ENCODE data around the gene CDC6.

CDC6 gene

DNA sequence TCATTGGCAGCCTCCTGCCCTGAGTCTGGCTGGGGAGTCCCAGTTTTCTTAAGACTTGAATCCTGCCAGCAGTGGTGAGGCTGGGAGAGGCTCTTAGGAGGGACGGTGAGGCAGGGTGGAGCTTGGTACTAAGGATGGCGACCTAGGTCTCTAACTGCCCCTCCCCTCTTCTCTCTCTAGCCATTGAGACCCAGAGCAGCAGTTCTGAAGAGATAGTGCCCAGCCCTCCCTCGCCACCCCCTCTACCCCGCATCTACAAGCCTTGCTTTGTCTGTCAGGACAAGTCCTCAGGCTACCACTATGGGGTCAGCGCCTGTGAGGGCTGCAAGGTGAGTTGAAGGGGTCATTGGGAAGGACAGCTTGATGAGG is 60.4 kb downstream of the CDC6 start:
- no peak for DNase-seq
- H3K27ac ChIP-seq (ENCODE audit: insufficient read depth, low read length, poor library complexity, severe bottlenecking), result peak overlapping the region; percentile 71

DNA sequence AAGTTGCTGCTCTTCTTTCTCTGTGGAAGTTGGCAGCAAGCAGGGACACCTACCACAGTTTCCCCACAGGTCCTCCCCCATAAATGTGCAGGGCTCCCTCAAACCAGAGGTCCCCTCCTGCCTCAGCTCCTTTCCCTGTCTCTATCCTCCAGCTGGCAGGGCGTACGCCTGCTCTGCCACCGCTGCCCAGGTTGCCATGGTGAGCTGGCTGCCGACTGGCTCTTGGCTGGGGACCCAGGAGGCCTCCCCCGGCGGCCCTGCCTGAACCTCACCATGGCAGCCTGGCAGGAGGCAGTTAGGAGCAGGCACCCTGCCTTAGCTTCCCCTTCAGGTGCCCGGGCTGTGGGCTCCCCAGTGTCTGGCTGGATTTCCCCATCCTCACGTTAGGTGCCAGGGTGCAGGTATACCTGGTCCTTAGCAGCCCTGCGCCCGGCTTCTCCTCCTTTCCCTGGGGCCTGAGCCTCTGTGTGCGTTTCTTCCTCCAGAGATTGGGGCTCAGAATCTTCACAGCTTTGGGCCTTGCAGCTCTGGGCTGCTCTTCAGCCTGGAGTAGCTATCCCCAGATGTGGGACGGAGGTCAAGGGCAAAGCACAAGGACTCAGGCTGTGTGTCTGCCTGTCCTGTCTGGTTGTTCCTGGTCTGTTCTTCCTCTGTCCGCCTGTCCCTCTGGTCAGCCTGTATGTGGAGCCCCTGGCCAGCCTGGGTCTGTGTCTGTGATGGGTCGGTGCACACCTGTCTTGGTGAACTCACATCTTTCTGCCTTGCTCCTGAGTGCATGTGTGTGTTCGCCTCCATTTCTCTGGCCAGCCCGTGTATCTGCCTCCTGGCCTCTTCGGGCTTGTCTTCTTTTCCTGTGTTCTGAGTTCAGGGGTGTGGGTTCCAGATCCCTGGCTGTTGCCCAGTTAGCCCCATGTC is 61.1 kb downstream of the CDC6 start:
- H3K27me3 ChIP-seq (replicated peaks; ENCODE audit: control insufficient read depth, insufficient read depth, low read length, poor library complexity, severe bottlenecking), result no peaks in the 10 kb centered on the region
- peaks cover 45% of the 10 kb centered on the region for H3K4me1 ChIP-seq (ENCODE audit: control insufficient read depth, insufficient read depth, low read length, poor library complexity, severe bottlenecking)
- H3K4me3 ChIP-seq (ENCODE audit: insufficient read depth, low read depth, low read length, poor library complexity, severe bottlenecking), result no peak overlapping the region
- no peak for DNase-seq
- H3K36me3 ChIP-seq (ENCODE audit: control insufficient read depth, insufficient read depth, low read length), result peaks cover 52% of the 10 kb centered on the region
- peak overlapping the region; percentile 36 for H3K27ac ChIP-seq (ENCODE audit: insufficient read depth, low read length, poor library complexity, severe bottlenecking)
- no peaks in the 10 kb centered on the region for H3K9me3 ChIP-seq (ENCODE audit: control insufficient read depth, low read length)

More for the DNA sequence above, 60.4 kb downstream of the CDC6 start:
- Histone ChIP-seq H3K36me3 (ENCODE audit: control insufficient read depth, insufficient read depth, low read length) (peaks cover 49% of the 10 kb centered on the region), H3K4me1 (ENCODE audit: control insufficient read depth, insufficient read depth, low read length, poor library complexity, severe bottlenecking) (peaks cover 52% of the 10 kb centered on the region), H3K27me3 (replicated peaks; ENCODE audit: control insufficient read depth, insufficient read depth, low read length, poor library complexity, severe bottlenecking) (no peaks in the 10 kb centered on the region), H3K9me3 (ENCODE audit: control insufficient read depth, low read length) (no peaks in the 10 kb centered on the region), H3K4me3 (ENCODE audit: insufficient read depth, low read depth, low read length, poor library complexity, severe bottlenecking) (no peak overlapping the region)

DNA sequence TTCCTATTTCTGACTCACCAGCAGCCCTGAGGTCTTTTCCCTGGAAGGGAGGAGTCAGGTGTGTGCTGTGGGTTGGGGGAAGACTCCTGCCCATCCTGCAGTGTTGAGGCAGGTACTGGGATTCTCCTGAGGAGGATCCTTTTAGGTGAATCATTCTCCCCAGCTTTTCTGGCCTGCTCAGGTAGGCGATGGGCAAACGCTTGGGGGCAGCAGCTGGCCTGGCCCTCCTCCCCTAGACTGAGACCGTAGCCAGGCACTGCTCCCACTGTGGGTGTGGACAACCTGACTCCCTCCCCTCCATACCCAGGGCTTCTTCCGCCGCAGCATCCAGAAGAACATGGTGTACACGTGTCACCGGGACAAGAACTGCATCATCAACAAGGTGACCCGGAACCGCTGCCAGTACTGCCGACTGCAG is 61.8 kb downstream of the CDC6 start:
- peaks cover 58% of the 10 kb centered on the region for H3K36me3 ChIP-seq (ENCODE audit: control insufficient read depth, insufficient read depth, low read length)
- H3K4me1 ChIP-seq (ENCODE audit: control insufficient read depth, insufficient read depth, low read length, poor library complexity, severe bottlenecking), result peaks cover 39% of the 10 kb centered on the region
- peak overlapping the region; percentile 23 for H3K27ac ChIP-seq (ENCODE audit: insufficient read depth, low read length, poor library complexity, severe bottlenecking)
- no peak overlapping the region for H3K4me3 ChIP-seq (ENCODE audit: insufficient read depth, low read depth, low read length, poor library complexity, severe bottlenecking)
- H3K9me3 ChIP-seq (ENCODE audit: control insufficient read depth, low read length), result no peaks in the 10 kb centered on the region
- no peak for DNase-seq
- H3K27me3 ChIP-seq (replicated peaks; ENCODE audit: control insufficient read depth, insufficient read depth, low read length, poor library complexity, severe bottlenecking), result no peaks in the 10 kb centered on the region

DNA sequence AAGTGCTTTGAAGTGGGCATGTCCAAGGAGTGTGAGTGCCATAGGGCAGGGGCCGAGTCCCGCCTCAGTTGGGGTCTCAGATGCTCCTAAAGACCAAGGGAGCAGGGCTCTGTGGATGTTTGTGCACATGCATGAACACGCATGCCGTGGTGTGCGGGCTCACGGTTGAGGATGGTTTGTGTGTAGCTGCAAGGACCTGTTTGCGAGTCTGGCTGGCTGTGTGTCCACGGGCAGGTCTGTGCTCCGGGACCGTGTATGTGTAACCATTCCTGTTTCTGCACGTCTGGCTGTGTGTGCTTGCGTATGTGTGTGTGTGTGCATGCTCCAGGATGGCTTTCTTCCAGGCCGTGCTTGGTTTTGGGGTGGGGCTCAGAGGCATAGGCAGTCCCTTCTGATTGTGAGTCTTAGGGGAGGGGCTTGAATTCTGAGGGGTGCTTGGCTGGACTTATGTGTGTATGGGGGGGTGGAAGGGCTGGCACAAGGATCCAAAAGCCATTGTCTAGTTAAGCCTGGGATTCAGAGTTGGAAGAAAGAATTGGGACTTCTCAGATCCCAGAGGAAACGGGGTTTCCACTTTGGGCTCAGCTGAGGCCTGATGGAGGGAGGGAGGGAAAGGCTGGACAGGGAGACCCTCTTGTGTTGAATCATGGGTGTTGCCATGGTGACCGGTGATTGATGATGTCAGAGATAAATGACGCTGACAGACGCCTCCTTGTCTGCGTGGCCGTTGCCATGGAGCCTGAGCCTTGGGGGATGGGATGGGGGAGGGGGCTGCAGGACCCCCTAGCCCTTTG is 62.4 kb downstream of the CDC6 start:
- H3K36me3 ChIP-seq (ENCODE audit: control insufficient read depth, insufficient read depth, low read length), result peaks cover 65% of the 10 kb centered on the region
- no peak for DNase-seq
- H3K9me3 ChIP-seq (ENCODE audit: control insufficient read depth, low read length), result no peaks in the 10 kb centered on the region
- H3K27ac ChIP-seq (ENCODE audit: insufficient read depth, low read length, poor library complexity, severe bottlenecking), result peak overlapping the region; percentile 23
- H3K4me3 ChIP-seq (ENCODE audit: insufficient read depth, low read depth, low read length, poor library complexity, severe bottlenecking), result no peak overlapping the region
- no peaks in the 10 kb centered on the region for H3K27me3 ChIP-seq (replicated peaks; ENCODE audit: control insufficient read depth, insufficient read depth, low read length, poor library complexity, severe bottlenecking)
- H3K4me1 ChIP-seq (ENCODE audit: control insufficient read depth, insufficient read depth, low read length, poor library complexity, severe bottlenecking), result peaks cover 36% of the 10 kb centered on the region

DNA sequence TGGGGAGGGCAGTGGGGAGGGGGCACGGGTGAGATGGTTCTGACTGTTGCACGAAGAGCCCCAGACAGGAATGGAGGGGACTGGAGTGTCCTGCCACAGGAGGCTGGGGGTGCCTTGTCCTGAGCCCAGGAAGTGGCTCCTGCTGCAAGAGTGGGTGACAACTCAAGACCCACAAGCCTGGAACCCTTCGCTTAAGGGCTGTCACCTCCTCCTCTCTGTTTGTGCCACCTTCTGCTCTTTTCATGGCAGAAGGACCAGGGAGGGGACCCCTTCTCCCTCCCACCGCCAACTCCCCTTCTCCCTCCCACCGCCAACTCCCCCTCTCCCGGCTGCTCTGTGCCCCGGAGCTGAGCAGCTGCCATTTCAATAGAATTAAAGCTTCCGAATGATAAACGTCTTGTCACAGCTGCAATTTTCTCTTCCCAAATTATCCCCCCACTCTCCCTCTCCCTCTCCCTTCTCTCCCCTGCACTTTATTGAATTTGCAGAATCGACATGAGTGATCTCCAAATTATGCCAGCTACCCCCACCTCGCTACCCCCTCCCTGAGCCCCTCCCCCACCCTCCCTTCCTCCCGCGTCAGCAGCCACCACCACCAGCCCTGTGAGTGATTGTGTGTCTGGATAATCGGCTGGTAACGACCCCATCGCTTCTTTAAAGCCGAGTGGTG is 63.1 kb downstream of the CDC6 start:
- peaks cover 29% of the 10 kb centered on the region for H3K4me1 ChIP-seq (ENCODE audit: control insufficient read depth, insufficient read depth, low read length, poor library complexity, severe bottlenecking)
- no peak overlapping the region for H3K4me3 ChIP-seq (ENCODE audit: insufficient read depth, low read depth, low read length, poor library complexity, severe bottlenecking)
- no peaks in the 10 kb centered on the region for H3K9me3 ChIP-seq (ENCODE audit: control insufficient read depth, low read length)
- H3K27me3 ChIP-seq (replicated peaks; ENCODE audit: control insufficient read depth, insufficient read depth, low read length, poor library complexity, severe bottlenecking), result no peaks in the 10 kb centered on the region
- H3K27ac ChIP-seq (ENCODE audit: insufficient read depth, low read length, poor library complexity, severe bottlenecking), result no peak overlapping the region
- peaks cover 72% of the 10 kb centered on the region for H3K36me3 ChIP-seq (ENCODE audit: control insufficient read depth, insufficient read depth, low read length)
- no peak for DNase-seq

DNA sequence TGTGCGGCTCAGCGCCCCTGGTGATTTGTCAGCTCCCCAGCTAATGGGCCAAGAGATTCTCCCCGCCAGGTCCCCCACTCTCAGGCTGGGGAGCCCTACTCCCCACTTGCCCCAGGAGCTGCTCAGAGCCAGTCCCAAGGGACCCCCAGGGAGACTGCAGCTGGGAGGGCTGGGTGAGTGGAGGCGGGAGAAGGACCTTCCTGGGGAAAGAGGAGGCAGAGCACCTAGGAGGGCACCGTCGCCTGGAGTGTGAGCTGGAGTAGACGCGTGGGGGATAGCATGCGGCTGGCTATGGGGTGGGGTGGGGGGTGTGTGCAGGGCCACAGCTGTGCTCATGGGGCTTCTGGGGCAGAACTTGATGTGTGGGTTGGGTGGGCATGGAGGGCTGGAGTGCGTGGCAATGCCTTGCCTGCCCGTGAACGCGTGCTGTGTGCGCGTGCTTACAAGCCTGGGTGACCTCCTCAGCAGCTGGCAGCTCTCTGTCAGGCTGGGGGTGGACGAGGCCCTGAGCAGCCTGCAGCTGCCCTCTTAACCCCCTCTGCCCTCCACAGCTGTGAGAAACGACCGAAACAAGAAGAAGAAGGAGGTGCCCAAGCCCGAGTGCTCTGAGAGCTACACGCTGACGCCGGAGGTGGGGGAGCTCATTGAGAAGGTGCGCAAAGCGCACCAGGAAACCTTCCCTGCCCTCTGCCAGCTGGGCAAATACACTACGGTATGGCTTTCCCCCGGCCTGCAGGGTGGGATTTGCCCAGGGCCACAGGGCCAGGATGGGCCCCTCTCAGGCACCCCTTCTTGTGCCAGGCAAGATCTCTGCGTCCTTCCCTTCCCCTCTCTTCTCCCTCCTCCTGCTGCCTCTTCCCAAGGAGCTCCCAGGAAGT is 63.9 kb downstream of the CDC6 start:
- Histone ChIP-seq H3K4me1 (ENCODE audit: control insufficient read depth, insufficient read depth, low read length, poor library complexity, severe bottlenecking) (peaks cover 22% of the 10 kb centered on the region), H3K9me3 (ENCODE audit: control insufficient read depth, low read length) (no peaks in the 10 kb centered on the region), H3K27me3 (replicated peaks; ENCODE audit: control insufficient read depth, insufficient read depth, low read length, poor library complexity, severe bottlenecking) (no peaks in the 10 kb centered on the region), H3K4me3 (ENCODE audit: insufficient read depth, low read depth, low read length, poor library complexity, severe bottlenecking) (no peak overlapping the region), H3K36me3 (ENCODE audit: control insufficient read depth, insufficient read depth, low read length) (peaks cover 79% of the 10 kb centered on the region), H3K27ac (ENCODE audit: insufficient read depth, low read length, poor library complexity, severe bottlenecking) (no peak overlapping the region)
- no peak for DNase-seq

DNA sequence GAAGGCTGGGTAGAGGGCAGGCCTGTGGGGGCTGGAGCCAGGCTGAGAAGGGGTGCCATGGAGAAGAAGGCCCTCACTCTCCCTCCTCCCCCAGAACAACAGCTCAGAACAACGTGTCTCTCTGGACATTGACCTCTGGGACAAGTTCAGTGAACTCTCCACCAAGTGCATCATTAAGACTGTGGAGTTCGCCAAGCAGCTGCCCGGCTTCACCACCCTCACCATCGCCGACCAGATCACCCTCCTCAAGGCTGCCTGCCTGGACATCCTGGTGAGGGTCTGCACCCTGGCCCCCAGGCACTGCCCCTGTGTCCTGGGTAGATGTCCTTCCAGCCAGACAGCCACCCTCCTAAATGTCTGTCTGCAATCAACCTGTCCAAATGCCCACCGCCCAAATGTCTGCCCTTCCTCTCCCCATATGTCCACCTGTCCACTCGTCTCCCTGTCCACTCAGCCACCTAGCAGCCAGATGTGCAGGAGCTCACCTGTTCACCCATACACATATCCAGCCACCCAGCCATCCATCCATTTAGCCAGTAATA is 64.6 kb downstream of the CDC6 start:
- Histone ChIP-seq H3K27ac (ENCODE audit: insufficient read depth, low read length, poor library complexity, severe bottlenecking) (no peak overlapping the region), H3K36me3 (ENCODE audit: control insufficient read depth, insufficient read depth, low read length) (peaks cover 79% of the 10 kb centered on the region), H3K4me1 (ENCODE audit: control insufficient read depth, insufficient read depth, low read length, poor library complexity, severe bottlenecking) (peaks cover 14% of the 10 kb centered on the region), H3K9me3 (ENCODE audit: control insufficient read depth, low read length) (no peaks in the 10 kb centered on the region), H3K4me3 (ENCODE audit: insufficient read depth, low read depth, low read length, poor library complexity, severe bottlenecking) (no peak overlapping the region), H3K27me3 (replicated peaks; ENCODE audit: control insufficient read depth, insufficient read depth, low read length, poor library complexity, severe bottlenecking) (no peaks in the 10 kb centered on the region)
- DNase-seq, result no peak

DNA sequence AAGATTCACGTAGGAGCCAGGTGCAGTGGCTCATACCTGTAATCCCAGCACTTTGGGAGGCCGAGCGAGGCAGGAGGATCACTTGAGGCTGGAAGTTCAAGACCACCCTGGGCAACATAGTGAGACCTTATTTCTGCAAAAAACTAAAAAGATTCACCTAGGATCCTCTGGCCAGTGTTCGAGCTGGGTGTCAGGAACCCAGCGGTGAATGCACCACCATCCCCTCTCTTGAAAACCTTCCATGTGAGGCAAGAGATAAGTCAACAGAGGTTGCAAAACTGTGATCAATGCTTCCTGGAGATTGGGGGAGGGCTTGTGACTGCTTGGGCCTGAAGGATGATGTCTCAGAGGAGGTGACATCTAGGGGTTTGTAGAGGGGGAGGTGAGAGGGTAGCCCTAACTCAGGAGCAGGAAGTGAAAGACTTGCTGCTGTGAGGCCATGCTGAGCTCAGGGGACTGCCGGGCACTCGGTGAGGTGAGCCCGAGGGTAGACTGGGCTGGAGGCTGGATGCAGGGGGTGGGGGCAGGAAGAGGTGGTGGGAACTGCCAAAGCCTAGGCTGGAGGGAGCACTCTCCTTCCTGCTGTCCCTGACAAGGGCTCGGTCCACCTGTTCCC is 65.2 kb downstream of the CDC6 start:
- H3K9me3 ChIP-seq (ENCODE audit: control insufficient read depth, low read length), result no peaks in the 10 kb centered on the region
- no peak overlapping the region for H3K4me3 ChIP-seq (ENCODE audit: insufficient read depth, low read depth, low read length, poor library complexity, severe bottlenecking)
- DNase-seq, result no peak
- peaks cover 79% of the 10 kb centered on the region for H3K36me3 ChIP-seq (ENCODE audit: control insufficient read depth, insufficient read depth, low read length)
- peaks cover 9% of the 10 kb centered on the region for H3K4me1 ChIP-seq (ENCODE audit: control insufficient read depth, insufficient read depth, low read length, poor library complexity, severe bottlenecking)
- H3K27ac ChIP-seq (ENCODE audit: insufficient read depth, low read length, poor library complexity, severe bottlenecking), result no peak overlapping the region
- no peaks in the 10 kb centered on the region for H3K27me3 ChIP-seq (replicated peaks; ENCODE audit: control insufficient read depth, insufficient read depth, low read length, poor library complexity, severe bottlenecking)
